Measurements from ENCODE around the gene FAM20C.

The FAM20C gene

DNA sequence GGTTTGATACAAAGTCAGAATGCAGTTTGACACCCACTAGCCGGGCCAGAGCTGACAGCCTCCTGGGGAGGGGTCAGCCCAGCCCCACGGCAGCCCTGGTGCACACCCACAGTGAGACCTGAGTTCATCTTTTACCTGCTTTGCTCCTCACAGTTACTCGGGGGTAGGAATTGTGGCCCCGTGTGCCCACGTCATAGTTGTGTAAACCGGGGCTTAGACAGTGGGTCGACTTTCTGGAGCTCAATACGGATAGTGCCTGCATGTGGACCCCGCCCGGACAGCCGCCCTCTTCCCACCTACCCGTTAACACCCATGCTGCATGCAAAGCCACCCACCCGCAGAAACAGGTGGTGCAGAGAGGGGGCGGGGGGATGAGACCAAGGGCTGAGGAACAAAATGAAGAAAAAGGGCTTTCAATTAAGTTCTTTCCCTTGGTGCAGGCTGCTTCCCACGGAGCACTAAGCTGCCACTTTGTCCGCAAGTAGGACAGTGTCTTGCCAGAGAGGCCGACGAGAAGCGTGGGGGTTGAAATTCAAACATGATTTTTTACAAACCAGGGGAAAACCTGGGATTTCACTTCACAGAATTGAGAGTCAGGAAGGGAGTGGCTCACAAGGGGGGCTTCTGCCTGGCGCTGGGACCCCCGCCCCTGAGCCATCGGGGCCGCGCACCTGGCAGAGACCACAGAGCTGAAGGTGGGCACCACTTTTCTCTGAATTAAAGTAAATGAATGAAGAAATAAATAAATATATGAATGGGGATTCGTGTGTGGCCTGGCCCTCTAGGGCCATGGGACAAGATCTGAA, 73.0 kb downstream of the FAM20C start:
- H3K4me3 Mint-ChIP-seq = no peak overlapping the region
- no peak overlapping the region for H3K27ac Mint-ChIP-seq
- no peaks in the 10 kb centered on the region for H3K9me3 Mint-ChIP-seq
- H3K27me3 Mint-ChIP-seq (ENCODE audit: low read depth) = no peaks in the 10 kb centered on the region
- no peaks in the 10 kb centered on the region for H3K36me3 Mint-ChIP-seq (ENCODE audit: low read depth)
- H3K4me1 Mint-ChIP-seq (ENCODE audit: low read depth) = no peaks in the 10 kb centered on the region
- DNase-seq (ENCODE audit: low spot score) = no peak

DNA sequence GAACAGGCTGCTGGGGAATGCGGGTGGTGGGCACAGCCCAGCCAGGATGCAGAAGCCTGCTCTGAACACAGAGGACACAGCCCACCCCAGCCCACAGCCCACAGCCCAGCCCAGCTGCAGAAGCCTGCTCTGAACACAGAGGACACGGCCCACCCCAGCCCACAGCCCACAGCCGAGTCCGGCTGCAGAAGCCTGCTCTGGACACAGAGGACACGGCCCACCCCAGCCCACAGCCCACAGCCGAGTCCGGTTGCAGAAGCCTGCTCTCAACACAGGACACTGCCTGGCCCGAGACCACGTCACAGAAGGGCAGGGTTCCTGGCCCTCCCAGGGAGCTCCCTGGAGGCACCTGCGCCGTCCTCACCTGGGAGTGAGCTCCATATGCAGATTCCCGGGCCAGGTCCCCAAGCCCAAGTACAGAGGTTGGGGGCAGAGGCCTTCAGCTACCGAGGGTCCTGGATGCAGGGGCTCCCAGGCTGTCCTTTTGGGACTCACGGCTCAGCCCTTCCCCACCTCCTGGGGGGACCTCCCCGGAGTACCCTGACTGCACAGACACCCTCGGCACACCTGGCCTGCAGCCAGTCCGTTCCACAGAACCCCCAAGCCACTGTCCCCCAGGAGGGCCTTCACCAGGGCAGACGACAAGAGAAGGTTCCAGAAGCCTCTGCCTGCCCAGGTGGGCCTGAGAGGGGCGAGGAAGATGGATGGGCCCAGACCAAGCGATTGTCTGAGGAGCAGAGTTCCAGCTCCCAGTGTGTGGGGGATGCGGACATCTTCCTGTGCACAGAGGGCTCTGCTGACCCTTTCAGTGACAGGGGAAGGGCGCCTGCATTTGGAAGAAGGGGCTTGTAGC, 73.9 kb downstream of the FAM20C start:
- H3K4me1 Mint-ChIP-seq (ENCODE audit: low read depth) = no peaks in the 10 kb centered on the region
- no peak overlapping the region for H3K4me3 Mint-ChIP-seq
- DNase-seq (ENCODE audit: low spot score) = no peak
- H3K27me3 Mint-ChIP-seq (ENCODE audit: low read depth) = no peaks in the 10 kb centered on the region
- H3K9me3 Mint-ChIP-seq = no peaks in the 10 kb centered on the region
- H3K27ac Mint-ChIP-seq = no peak overlapping the region
- no peaks in the 10 kb centered on the region for H3K36me3 Mint-ChIP-seq (ENCODE audit: low read depth)

DNA sequence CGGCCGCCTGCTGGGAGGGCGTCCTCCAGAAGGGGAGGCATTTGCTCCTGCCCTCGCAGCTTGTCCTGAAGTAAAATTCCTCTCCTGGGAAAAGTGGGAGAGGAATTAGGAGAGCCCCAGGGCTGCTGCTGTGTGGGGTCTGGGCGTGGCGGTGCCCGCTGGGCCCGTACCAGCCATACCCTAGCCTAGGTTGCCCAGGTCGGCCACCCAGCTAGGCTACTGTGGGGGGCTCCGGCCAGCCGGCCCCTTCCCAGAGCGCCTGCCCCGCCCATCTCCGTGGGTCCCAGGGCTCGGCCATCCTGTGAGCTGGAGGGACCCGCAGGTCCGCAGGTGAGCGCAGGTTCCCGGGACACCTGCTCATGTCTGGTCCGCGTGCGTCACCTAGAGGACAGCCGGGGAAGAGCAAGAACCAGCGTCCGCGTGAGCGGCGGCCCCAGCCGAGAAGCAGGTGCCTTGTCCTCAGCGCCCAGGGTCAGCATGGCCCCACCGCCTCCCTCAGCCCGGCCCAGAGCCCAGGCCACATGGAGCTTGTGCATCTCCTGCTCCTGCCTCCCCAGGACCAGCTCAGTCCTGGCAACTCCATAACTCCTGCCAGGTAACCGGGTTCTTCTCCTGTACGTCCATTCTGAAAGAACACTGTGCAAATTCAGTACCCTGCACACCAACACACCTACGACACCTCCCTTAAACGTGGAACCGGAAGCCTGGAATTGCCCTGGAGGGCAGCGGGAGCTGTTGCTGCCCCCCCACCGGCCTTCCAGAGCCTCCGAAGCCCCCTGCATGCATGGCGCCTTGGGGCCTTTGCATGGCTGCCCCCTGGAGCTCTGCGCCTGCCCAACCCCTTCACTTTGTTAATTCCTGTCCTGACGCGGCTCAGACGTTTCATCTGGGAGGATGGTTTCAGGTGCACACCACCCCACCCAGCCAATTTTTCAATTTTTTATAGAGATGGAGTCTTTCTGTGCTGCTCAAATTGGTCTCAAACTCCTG, 74.8 kb downstream of the FAM20C start:
- Mint-ChIP-seq H3K4me1 (ENCODE audit: low read depth) (no peaks in the 10 kb centered on the region), H3K4me3 (no peak overlapping the region), H3K9me3 (no peaks in the 10 kb centered on the region), H3K36me3 (ENCODE audit: low read depth) (no peaks in the 10 kb centered on the region), H3K27me3 (ENCODE audit: low read depth) (no peaks in the 10 kb centered on the region), H3K27ac (no peak overlapping the region)
- no peak for DNase-seq (ENCODE audit: low spot score)

- no peaks in the 10 kb centered on the region for H3K4me1 Mint-ChIP-seq (ENCODE audit: low read depth)
- no peak overlapping the region for H3K27ac Mint-ChIP-seq
- H3K36me3 Mint-ChIP-seq (ENCODE audit: low read depth) = no peaks in the 10 kb centered on the region
- peaks cover under 1% of the 10 kb centered on the region for H3K9me3 Mint-ChIP-seq
- DNase-seq (ENCODE audit: low spot score) = no peak
- H3K27me3 Mint-ChIP-seq (ENCODE audit: low read depth) = no peaks in the 10 kb centered on the region
- no peak overlapping the region for H3K4me3 Mint-ChIP-seq
These were observed 76.6 kb downstream of the FAM20C start for GRCh38 chr7:268991-269390.

DNA sequence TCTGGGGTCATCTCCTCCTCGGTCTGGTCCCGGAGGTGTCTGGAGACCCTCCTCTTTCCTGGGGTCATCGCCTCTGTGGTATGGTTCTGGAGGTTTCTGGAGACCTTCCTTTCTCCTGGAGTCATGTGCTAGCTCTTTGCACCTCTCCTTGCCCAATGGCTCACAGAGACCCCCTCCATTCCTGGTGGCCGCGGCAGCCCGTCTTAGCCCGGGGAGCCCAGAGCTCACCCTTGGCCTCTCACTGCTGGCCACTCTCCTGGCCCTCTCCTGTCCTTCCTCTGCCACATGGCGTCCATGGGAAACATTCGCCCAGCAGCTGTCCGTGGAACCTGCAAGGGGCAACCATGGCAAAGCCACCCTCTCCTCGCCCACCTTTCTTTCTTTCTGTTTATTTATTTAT, 77.3 kb downstream of the FAM20C start:
- H3K36me3 Mint-ChIP-seq (ENCODE audit: low read depth) = no peaks in the 10 kb centered on the region
- peaks cover 6% of the 10 kb centered on the region for H3K9me3 Mint-ChIP-seq
- no peak overlapping the region for H3K27ac Mint-ChIP-seq

DNA sequence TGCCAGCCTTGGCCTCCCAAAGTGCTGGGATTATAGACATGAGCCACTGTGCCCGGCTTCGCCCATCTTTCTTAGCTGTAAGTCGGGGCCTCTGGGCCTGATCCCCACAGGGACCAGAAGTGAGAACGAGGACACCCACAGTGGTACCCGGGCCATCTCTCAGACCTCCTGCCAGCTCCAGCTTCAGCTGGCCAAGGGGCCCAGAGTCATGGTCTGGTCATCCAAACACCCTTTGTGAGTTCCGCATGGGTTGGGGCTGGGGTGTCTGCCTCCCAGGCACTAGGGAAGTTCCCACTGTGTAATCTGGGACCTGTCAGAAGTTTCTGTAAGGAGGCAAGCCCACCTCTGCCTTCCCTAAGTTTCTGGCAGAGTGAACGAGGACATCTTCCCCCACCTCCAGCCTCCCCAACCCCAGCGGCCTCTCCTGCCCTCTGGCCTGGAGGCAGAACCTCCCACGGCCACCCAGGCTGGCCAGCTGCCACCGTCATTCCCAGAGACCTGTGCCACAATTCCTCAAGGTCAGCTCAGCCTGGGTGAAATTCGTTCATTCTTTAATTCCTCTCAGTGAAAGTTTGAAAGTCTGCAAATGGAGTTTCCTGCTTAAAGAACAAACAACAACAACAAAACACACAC, 78.1 kb downstream of the FAM20C start:
- no peaks in the 10 kb centered on the region for H3K36me3 Mint-ChIP-seq (ENCODE audit: low read depth)

More for the DNA sequence above, 77.3 kb downstream of the FAM20C start:
- Mint-ChIP-seq H3K27me3 (ENCODE audit: low read depth) (no peaks in the 10 kb centered on the region), H3K4me1 (ENCODE audit: low read depth) (no peaks in the 10 kb centered on the region), H3K4me3 (no peak overlapping the region)
- DNase-seq (ENCODE audit: low spot score) = no peak

GRCh38 chr7:271266-272107, 79.1 kb downstream of the FAM20C start:
- Mint-ChIP-seq H3K4me3 (no peak overlapping the region), H3K4me1 (ENCODE audit: low read depth) (no peaks in the 10 kb centered on the region), H3K27ac (no peak overlapping the region), H3K36me3 (ENCODE audit: low read depth) (no peaks in the 10 kb centered on the region), H3K9me3 (peaks cover 6% of the 10 kb centered on the region), H3K27me3 (ENCODE audit: low read depth) (no peaks in the 10 kb centered on the region)
- no peak for DNase-seq (ENCODE audit: low spot score)

More for the DNA sequence above, 78.1 kb downstream of the FAM20C start:
- Mint-ChIP-seq H3K27ac (no peak overlapping the region), H3K27me3 (ENCODE audit: low read depth) (no peaks in the 10 kb centered on the region), H3K9me3 (peaks cover 6% of the 10 kb centered on the region), H3K4me3 (no peak overlapping the region), H3K4me1 (ENCODE audit: low read depth) (no peaks in the 10 kb centered on the region)
- no peak for DNase-seq (ENCODE audit: low spot score)

GRCh38 chr7:272108-272615, 79.8 kb downstream of the FAM20C start:
- no peak overlapping the region for H3K4me3 Mint-ChIP-seq
- H3K36me3 Mint-ChIP-seq (ENCODE audit: low read depth) = no peaks in the 10 kb centered on the region
- H3K27me3 Mint-ChIP-seq (ENCODE audit: low read depth) = no peaks in the 10 kb centered on the region
- H3K27ac Mint-ChIP-seq = no peak overlapping the region
- no peak for DNase-seq (ENCODE audit: low spot score)
- H3K4me1 Mint-ChIP-seq (ENCODE audit: low read depth) = no peaks in the 10 kb centered on the region
- peaks cover 6% of the 10 kb centered on the region for H3K9me3 Mint-ChIP-seq

DNA sequence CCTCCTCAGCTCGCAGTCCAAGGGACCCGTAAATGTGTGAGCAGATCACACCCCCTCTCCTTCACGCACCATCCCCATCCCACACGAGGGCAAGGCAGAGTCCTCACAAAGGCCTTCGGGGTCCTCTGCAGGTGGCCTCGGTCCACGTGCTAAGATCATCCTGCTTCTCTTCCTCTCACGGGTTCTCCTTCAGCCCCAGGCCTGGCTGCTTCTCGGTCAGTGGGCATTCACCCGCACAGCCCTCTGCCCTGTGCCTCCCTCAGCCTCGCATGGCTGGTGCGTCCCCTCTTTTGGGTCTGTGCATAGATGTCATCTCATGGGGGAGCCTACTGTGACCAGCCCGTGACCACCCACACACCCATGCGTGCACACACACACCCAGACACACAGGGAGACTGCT, 80.3 kb downstream of the FAM20C start:
- Mint-ChIP-seq H3K9me3 (peaks cover 6% of the 10 kb centered on the region), H3K4me1 (ENCODE audit: low read depth) (no peaks in the 10 kb centered on the region), H3K4me3 (no peak overlapping the region), H3K27ac (no peak overlapping the region), H3K36me3 (ENCODE audit: low read depth) (no peaks in the 10 kb centered on the region), H3K27me3 (ENCODE audit: low read depth) (no peaks in the 10 kb centered on the region)
- DNase-seq (ENCODE audit: low spot score) = no peak

DNA sequence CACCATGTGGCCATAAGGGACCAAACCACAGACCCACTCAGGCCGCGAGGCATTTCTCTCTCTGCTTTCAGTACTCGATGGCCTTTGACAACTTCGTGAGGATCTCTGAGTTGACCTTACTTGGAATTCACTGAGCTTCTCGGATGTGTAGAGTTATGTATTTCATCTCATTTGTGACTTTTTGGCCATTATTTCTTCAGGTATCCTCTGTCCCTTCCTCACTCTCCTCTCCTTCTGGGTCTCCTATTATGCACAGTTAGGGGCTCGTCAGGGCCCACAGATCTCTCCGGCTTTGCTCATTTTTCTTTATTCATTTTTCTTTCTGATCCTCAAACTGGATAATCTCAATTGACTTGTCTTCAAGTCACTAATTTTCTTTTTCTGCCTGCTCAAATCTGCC, 81.0 kb downstream of the FAM20C start:
- no peaks in the 10 kb centered on the region for H3K27me3 Mint-ChIP-seq (ENCODE audit: low read depth)
- H3K9me3 Mint-ChIP-seq = peaks cover 6% of the 10 kb centered on the region
- H3K36me3 Mint-ChIP-seq (ENCODE audit: low read depth) = no peaks in the 10 kb centered on the region
- DNase-seq (ENCODE audit: low spot score) = no peak
- no peak overlapping the region for H3K4me3 Mint-ChIP-seq
- H3K27ac Mint-ChIP-seq = no peak overlapping the region
- H3K4me1 Mint-ChIP-seq (ENCODE audit: low read depth) = no peaks in the 10 kb centered on the region

- DNase-seq (ENCODE audit: low spot score) = no peak
- H3K27me3 Mint-ChIP-seq (ENCODE audit: low read depth) = no peaks in the 10 kb centered on the region
These were observed 81.9 kb downstream of the FAM20C start for GRCh38 chr7:274266-274665.

DNA sequence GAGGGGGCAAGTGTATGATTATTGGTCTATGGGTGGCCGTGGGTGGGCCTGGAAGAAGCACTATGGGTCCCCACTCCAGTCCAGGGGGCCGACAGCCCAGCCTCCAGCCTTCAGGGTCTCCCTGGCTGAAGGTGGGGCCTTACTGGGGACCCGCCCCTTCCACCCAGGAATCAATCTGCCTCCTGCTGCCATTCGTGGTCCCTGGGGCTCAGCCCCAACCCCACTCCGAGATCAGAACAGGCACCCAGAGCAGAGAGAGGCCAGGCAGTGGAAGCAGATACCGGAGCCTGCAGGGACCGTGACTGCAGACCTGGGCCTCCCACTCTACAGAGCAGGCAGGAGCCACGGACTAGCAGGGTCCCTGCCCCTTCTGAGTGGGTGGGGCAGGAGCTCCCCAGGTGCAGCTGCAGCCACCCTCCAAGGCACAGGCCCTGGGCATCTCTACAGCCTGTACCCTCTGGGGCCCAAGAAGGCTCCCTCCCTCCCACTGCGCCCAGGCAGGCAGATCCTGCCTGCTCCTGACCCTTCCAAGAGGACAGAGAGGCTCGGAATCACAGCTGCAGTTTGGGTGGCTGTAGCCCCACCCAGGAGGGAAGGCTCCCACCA, 84.0 kb downstream of the FAM20C start:
- Mint-ChIP-seq H3K27me3 (ENCODE audit: low read depth) (no peaks in the 10 kb centered on the region), H3K9me3 (peaks cover 6% of the 10 kb centered on the region), H3K4me3 (no peak overlapping the region), H3K27ac (no peak overlapping the region), H3K4me1 (ENCODE audit: low read depth) (no peaks in the 10 kb centered on the region), H3K36me3 (ENCODE audit: low read depth) (no peaks in the 10 kb centered on the region)
- DNase-seq (ENCODE audit: low spot score) = no peak

More at GRCh38 chr7:274266-274665, 81.9 kb downstream of the FAM20C start:
- Mint-ChIP-seq H3K36me3 (ENCODE audit: low read depth) (no peaks in the 10 kb centered on the region), H3K9me3 (peaks cover 6% of the 10 kb centered on the region), H3K4me3 (no peak overlapping the region), H3K4me1 (ENCODE audit: low read depth) (no peaks in the 10 kb centered on the region), H3K27ac (no peak overlapping the region)
